Measurements from ENCODE around the gene SSC5D.

SSC5D gene

GRCh38 chr19:55461259-55461973 lies 26.8 kb upstream of the SSC5D start, which contains the start of gene ISOC2:
ISOC2 (minus strand) TSS chr19:55461642; CDS start chr19:55456486, 5,156 bp downstream.
- FAIRE-seq, result peak; percentile 73
- peak; percentile 86 for TF ChIP-seq POLR2A (IDR thresholded peaks at IDR 0.05; ENCODE audit: low read depth, low read length)
- DNase-seq (ENCODE audit: insufficient read length, low spot score), result peak; percentile 100

DNA sequence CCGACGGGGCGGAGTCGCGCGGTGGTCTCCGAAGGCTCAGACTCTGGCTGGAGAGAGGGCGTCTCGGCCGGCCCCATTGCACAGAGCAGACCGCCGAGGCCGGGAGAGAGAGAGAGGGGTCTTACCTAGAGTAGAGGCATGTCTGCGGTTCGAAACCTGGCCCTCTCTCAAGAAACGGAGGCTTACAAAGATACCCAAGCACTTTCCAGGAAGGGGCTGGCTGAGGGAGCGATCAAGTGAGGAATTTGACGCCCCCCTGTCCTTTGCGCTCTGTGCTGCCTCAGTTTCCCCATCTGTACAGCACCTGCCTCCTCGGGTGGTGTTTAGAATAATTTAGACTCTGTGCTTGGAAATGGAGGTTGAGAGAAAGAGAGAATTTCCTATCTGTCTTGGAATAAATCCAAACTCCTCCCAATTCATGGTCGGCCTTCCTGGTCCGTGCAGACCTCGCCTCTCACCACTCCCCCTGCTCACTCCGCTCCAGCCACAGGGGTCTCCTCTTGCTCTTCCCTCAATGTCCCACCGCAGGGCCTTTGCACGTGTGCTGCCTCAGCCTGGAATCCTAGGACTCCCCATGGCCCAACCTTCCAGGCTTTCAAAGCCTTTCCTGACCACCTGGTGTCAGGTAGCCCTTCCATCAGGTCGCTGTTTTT lies 26.1 kb upstream of the SSC5D start:
- TF ChIP-seq POLR2A (IDR thresholded peaks at IDR 0.05; ENCODE audit: low read depth, low read length), result peak; percentile 91
- DNase-seq (ENCODE audit: insufficient read length, low spot score), result no peak
- FAIRE-seq, result no peak

GRCh38 chr19:55462722-55463121 lies 25.5 kb upstream of the SSC5D start:
- FAIRE-seq, result no peak
- no peak for DNase-seq (ENCODE audit: insufficient read length, low spot score)
- TF ChIP-seq POLR2A (IDR thresholded peaks at IDR 0.05; ENCODE audit: low read depth, low read length), result no peak

- FAIRE-seq (no peak), DNase-seq (ENCODE audit: insufficient read length, low spot score) (no peak)
- TF ChIP-seq POLR2A (IDR thresholded peaks at IDR 0.05; ENCODE audit: low read depth, low read length), result no peak
Observed at GRCh38 chr19:55463583-55464031, 24.6 kb upstream of the SSC5D start.

DNA sequence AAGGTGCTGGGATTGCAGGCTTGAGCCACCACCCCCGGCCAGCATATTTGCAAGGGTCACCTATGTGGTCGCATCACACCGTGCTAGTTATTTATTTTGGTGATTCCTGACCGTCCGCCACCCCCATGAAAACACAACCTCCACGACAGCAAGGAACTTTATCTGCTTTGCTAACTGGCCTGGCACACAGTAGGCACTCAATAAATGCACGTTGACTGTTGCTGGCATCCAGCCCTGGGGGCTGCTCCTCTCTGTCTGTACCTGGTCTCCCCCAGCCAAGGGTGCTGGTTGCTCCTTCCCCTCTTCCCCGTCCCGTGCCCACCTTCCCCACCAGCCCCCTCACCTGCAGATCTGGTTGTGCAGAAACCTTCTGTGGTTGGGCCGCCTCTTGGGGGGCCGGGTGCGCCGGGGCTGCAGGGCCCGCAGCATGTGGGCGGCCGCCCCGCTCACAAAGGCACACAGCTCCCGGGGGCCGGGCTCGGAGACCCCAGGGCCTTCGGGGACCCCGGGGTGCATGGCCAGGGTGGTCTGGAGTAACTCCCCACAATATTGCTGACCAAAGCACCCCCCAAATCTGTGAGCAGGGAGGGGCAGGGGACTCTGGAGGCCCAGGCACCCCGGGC lies 24.1 kb upstream of the SSC5D start:
- FAIRE-seq, result no peak
- no peak for DNase-seq (ENCODE audit: insufficient read length, low spot score)

DNA sequence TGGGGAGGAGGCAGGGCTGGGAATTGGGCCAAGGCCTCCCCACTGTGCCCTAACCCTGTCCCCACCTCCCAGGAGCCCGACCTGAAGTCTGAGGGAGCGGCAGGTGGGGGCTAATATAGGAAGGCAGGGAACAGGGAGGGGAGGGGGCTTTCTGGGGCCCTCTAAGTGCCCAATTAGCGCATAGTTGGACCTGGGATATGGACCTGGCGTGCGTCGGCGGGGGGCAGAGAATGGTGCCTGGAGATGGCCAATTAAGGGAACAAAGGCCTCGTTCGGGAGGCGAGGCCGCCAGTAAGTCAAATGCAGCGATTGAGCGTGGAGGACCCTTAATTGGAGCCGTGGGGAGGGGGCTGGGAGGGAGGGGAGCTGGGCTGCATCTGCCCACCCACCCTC lies 23.6 kb upstream of the SSC5D start, which contains the start of gene C19orf85:
Gene C19orf85 (minus strand): TSS at position 90 of the 393 bp plus-strand sequence. CDS start 197 bp downstream, outside the sequence.
- DNase-seq (ENCODE audit: insufficient read length, low spot score) (no peak), FAIRE-seq (no peak)
- no peak for TF ChIP-seq POLR2A (IDR thresholded peaks at IDR 0.05; ENCODE audit: low read depth, low read length)

More for the DNA sequence above, 24.1 kb upstream of the SSC5D start:
- no peak for TF ChIP-seq POLR2A (IDR thresholded peaks at IDR 0.05; ENCODE audit: low read depth, low read length)

- no peak for FAIRE-seq
- TF ChIP-seq POLR2A (IDR thresholded peaks at IDR 0.05; ENCODE audit: low read depth, low read length), result no peak
- DNase-seq (ENCODE audit: insufficient read length, low spot score), result no peak
Observed at GRCh38 chr19:55465460-55466240, 22.6 kb upstream of the SSC5D start.

- no peak for DNase-seq (ENCODE audit: insufficient read length, low spot score)
- no peak for FAIRE-seq
- TF ChIP-seq POLR2A (IDR thresholded peaks at IDR 0.05; ENCODE audit: low read depth, low read length), result no peak
Observed at GRCh38 chr19:55466241-55466614, 22.0 kb upstream of the SSC5D start.

GRCh38 chr19:55467236-55468053 lies 20.8 kb upstream of the SSC5D start:
- FAIRE-seq, result no peak
- TF ChIP-seq POLR2A (IDR thresholded peaks at IDR 0.05; ENCODE audit: low read depth, low read length), result no peak
- peak; percentile 93 for DNase-seq (ENCODE audit: insufficient read length, low spot score)

GRCh38 chr19:55468054-55468393 lies 20.2 kb upstream of the SSC5D start:
- no peak for TF ChIP-seq POLR2A (IDR thresholded peaks at IDR 0.05; ENCODE audit: low read depth, low read length)
- DNase-seq (ENCODE audit: insufficient read length, low spot score) (no peak), FAIRE-seq (no peak)

DNA sequence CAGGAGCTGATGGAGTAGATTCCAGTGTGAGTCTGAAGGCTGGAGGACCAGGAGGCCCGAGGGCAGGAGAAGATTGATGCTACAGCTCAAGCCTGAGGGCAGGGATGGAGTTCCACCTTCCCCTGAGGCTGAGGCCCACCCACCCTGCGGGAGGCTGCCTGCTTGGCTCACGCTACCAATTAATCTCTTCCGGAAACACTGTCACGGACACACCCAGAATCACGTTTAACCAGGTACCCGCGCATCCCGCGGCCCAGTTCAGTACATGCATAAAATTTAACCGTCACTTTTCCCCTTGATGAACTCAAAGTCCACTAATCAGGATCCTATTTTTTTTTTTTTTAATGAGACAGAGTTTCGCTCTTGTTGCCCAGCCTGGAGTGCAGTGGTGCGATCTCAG lies 17.0 kb upstream of the SSC5D start:
- no peak for TF ChIP-seq POLR2A (IDR thresholded peaks at IDR 0.05; ENCODE audit: low read depth, low read length)
- DNase-seq (ENCODE audit: insufficient read length, low spot score), result no peak
- FAIRE-seq, result no peak

DNA sequence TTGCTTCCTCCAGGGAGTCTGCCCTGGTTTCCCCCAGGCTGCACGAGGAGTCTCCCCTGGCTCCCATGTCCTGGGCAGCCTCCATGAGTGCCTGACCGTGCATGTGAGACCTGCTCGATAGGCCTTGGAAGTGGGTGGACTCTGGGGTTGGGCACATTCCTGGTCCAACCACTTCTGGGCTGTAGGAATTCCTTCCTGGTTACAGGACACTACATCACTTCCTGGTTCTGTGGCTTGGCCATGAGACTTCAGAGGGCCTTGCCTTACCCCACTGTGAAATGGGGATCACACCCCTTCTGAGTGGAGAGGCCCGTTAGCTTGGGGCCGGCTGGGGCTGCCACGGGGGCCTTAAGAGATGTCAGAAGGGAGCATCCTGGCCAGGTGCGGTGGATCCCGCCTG lies 15.8 kb upstream of the SSC5D start:
- peak; percentile 34; the same call in 1 of the 2 replicates for TF ChIP-seq POLR2A (IDR thresholded peaks at IDR 0.05; ENCODE audit: low read depth, low read length)
- FAIRE-seq (no peak), DNase-seq (ENCODE audit: insufficient read length, low spot score) (peak; percentile 92)
